Measurements from ENCODE around the gene MLIP. TPM values are rescaled to one million over a fixed set of nuclear protein-coding genes. Genes with fewer than 3 reads are reported as not detected.

MLIP gene
- polyA plus RNA-seq, 2 donors = 4.1 to 4.7 TPM

GRCh38 chr6:54094786-54095185, 16.5 kb upstream of the MLIP start:
- H3K27me3 ChIP-seq (ENCODE audit: control insufficient read depth in 1 of 2, insufficient read depth in 2 of 2, low read length in 2 of 2) = no peaks in the 10 kb centered on the region
- H3K9me3 ChIP-seq (ENCODE audit: control insufficient read depth in 2 of 2, insufficient read depth in 1 of 2, low read depth in 1 of 2, low read length in 1 of 2) = no peaks in the 10 kb centered on the region
- no peaks in the 10 kb centered on the region for H3K4me1 ChIP-seq (ENCODE audit: control insufficient read depth in 2 of 2, insufficient read depth in 2 of 2, low read length in 1 of 2)
- WGBS, 2 donors = 69 to 80% methylated on average over 4 of the region's 4 CpGs
- H3K27ac ChIP-seq (ENCODE audit: low read depth in 2 of 2, low read length in 1 of 2) = no peak overlapping the region
- no peak overlapping the region for H3K4me3 ChIP-seq (ENCODE audit: low read depth in 1 of 2, low read length in 2 of 2)
- no peaks in the 10 kb centered on the region for H3K36me3 ChIP-seq (ENCODE audit: control insufficient read depth in 2 of 2, insufficient read depth in 2 of 2, low read length in 1 of 2)

- H3K4me1 ChIP-seq (ENCODE audit: control insufficient read depth in 2 of 2, insufficient read depth in 2 of 2, low read length in 1 of 2) = no peaks in the 10 kb centered on the region
- H3K27me3 ChIP-seq (ENCODE audit: control insufficient read depth in 1 of 2, insufficient read depth in 2 of 2, low read length in 2 of 2) = no peaks in the 10 kb centered on the region
- H3K9me3 ChIP-seq (ENCODE audit: control insufficient read depth in 2 of 2, insufficient read depth in 1 of 2, low read depth in 1 of 2, low read length in 1 of 2) = no peaks in the 10 kb centered on the region
- WGBS, 2 donors = 87 to 89% methylated on average over 4 of the region's 4 CpGs
- no peak overlapping the region for H3K4me3 ChIP-seq (ENCODE audit: low read depth in 1 of 2, low read length in 2 of 2)
- H3K36me3 ChIP-seq (ENCODE audit: control insufficient read depth in 2 of 2, insufficient read depth in 2 of 2, low read length in 1 of 2) = no peaks in the 10 kb centered on the region
- no peak overlapping the region for H3K27ac ChIP-seq (ENCODE audit: low read depth in 2 of 2, low read length in 1 of 2)
Measured at GRCh38 chr6:54095723-54096122, 15.5 kb upstream of the MLIP start.

DNA sequence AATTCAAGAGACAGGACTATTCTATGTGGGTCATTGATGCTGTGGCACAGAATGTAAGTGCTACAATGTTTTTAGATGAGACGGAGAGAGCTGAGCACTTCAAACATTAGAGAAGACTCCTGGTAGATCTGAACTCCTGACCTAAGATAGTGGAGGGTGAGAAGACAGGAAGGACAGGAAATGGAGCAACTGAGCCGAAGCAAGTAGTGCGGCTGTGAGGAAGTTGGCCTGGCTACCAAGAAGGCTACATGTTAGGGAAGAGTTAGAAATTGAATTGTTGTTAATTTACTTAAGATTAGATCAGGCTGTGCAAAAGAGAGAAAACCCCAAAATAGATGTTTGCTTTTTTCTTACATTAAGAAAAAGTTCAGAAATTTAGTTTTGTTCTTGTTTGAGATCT, 14.4 kb upstream of the MLIP start:
- no peaks in the 10 kb centered on the region for H3K4me1 ChIP-seq (ENCODE audit: control insufficient read depth in 2 of 2, insufficient read depth in 2 of 2, low read length in 1 of 2)
- no peaks in the 10 kb centered on the region for H3K36me3 ChIP-seq (ENCODE audit: control insufficient read depth in 2 of 2, insufficient read depth in 2 of 2, low read length in 1 of 2)
- no peaks in the 10 kb centered on the region for H3K9me3 ChIP-seq (ENCODE audit: control insufficient read depth in 2 of 2, insufficient read depth in 1 of 2, low read depth in 1 of 2, low read length in 1 of 2)
- 79 to 88% methylated on average over 3 of the region's 3 CpGs for WGBS, 2 donors
- no peaks in the 10 kb centered on the region for H3K27me3 ChIP-seq (ENCODE audit: control insufficient read depth in 1 of 2, insufficient read depth in 2 of 2, low read length in 2 of 2)
- H3K27ac ChIP-seq (ENCODE audit: low read depth in 2 of 2, low read length in 1 of 2) = no peak overlapping the region
- H3K4me3 ChIP-seq (ENCODE audit: low read depth in 1 of 2, low read length in 2 of 2) = no peak overlapping the region

- Histone ChIP-seq H3K9me3 (ENCODE audit: control insufficient read depth in 2 of 2, insufficient read depth in 1 of 2, low read depth in 1 of 2, low read length in 1 of 2) (no peaks in the 10 kb centered on the region), H3K4me3 (ENCODE audit: low read depth in 1 of 2, low read length in 2 of 2) (no peak overlapping the region), H3K27me3 (ENCODE audit: control insufficient read depth in 1 of 2, insufficient read depth in 2 of 2, low read length in 2 of 2) (no peaks in the 10 kb centered on the region), H3K36me3 (ENCODE audit: control insufficient read depth in 2 of 2, insufficient read depth in 2 of 2, low read length in 1 of 2) (no peaks in the 10 kb centered on the region), H3K27ac (ENCODE audit: low read depth in 2 of 2, low read length in 1 of 2) (no peak overlapping the region), H3K4me1 (ENCODE audit: control insufficient read depth in 2 of 2, insufficient read depth in 2 of 2, low read length in 1 of 2) (no peaks in the 10 kb centered on the region)
- WGBS, 2 donors = 64 to 68% methylated on average over 4 of the region's 4 CpGs
Measured at GRCh38 chr6:54097753-54098152, 13.5 kb upstream of the MLIP start.

- H3K27me3 ChIP-seq (ENCODE audit: control insufficient read depth in 1 of 2, insufficient read depth in 2 of 2, low read length in 2 of 2) = no peaks in the 10 kb centered on the region
- H3K27ac ChIP-seq (ENCODE audit: low read depth in 2 of 2, low read length in 1 of 2) = no peak overlapping the region
- WGBS, 2 donors = 77 to 81% methylated on average over 6 of the region's 6 CpGs
- H3K9me3 ChIP-seq (ENCODE audit: control insufficient read depth in 2 of 2, insufficient read depth in 1 of 2, low read depth in 1 of 2, low read length in 1 of 2) = no peaks in the 10 kb centered on the region
- no peaks in the 10 kb centered on the region for H3K36me3 ChIP-seq (ENCODE audit: control insufficient read depth in 2 of 2, insufficient read depth in 2 of 2, low read length in 1 of 2)
- H3K4me1 ChIP-seq (ENCODE audit: control insufficient read depth in 2 of 2, insufficient read depth in 2 of 2, low read length in 1 of 2) = no peaks in the 10 kb centered on the region
- no peak overlapping the region for H3K4me3 ChIP-seq (ENCODE audit: low read depth in 1 of 2, low read length in 2 of 2)
Measured at GRCh38 chr6:54098450-54099044, 12.7 kb upstream of the MLIP start.

- Histone ChIP-seq H3K36me3 (ENCODE audit: control insufficient read depth in 2 of 2, insufficient read depth in 2 of 2, low read length in 1 of 2) (no peaks in the 10 kb centered on the region), H3K4me3 (ENCODE audit: low read depth in 1 of 2, low read length in 2 of 2) (no peak overlapping the region), H3K27ac (ENCODE audit: low read depth in 2 of 2, low read length in 1 of 2) (no peak overlapping the region), H3K27me3 (ENCODE audit: control insufficient read depth in 1 of 2, insufficient read depth in 2 of 2, low read length in 2 of 2) (no peaks in the 10 kb centered on the region), H3K4me1 (ENCODE audit: control insufficient read depth in 2 of 2, insufficient read depth in 2 of 2, low read length in 1 of 2) (no peaks in the 10 kb centered on the region), H3K9me3 (ENCODE audit: control insufficient read depth in 2 of 2, insufficient read depth in 1 of 2, low read depth in 1 of 2, low read length in 1 of 2) (no peaks in the 10 kb centered on the region)
- 81% methylated on average over 3 of the region's 3 CpGs for WGBS, 2 donors
Measured at GRCh38 chr6:54099225-54099624, 12.0 kb upstream of the MLIP start.

DNA sequence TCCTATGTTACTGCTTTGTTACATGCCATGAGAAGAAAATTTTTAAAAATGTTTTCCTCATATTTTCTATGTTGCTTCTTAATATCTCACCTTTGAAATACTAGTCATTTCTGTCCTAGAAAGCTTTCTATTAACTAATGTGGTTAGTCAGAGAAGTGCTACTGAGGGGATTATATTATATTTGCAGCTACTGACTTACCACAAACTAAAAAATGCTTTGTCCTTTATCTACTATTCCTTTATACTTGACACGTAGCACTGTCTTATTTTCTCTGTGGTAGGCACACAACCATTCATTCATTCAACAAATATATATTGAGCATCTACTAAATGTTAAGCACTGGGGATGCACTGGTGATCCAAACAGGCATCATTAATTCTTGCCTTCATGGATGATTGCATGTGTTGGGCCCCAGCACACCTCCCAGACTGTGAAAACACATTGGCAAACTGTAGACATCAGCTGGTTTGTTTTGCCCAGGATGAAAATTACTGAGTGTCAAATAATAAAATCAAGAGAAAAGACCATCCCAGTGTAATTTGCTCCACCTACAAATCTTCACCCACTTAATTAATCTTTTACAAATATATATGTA, 10.7 kb upstream of the MLIP start:
- 73 to 80% methylated on average over 1 of the region's 1 CpG for WGBS, 2 donors
- Histone ChIP-seq H3K27ac (ENCODE audit: low read depth in 2 of 2, low read length in 1 of 2) (no peak overlapping the region), H3K4me3 (ENCODE audit: low read depth in 1 of 2, low read length in 2 of 2) (no peak overlapping the region), H3K27me3 (ENCODE audit: control insufficient read depth in 1 of 2, insufficient read depth in 2 of 2, low read length in 2 of 2) (no peaks in the 10 kb centered on the region), H3K36me3 (ENCODE audit: control insufficient read depth in 2 of 2, insufficient read depth in 2 of 2, low read length in 1 of 2) (no peaks in the 10 kb centered on the region), H3K9me3 (ENCODE audit: control insufficient read depth in 2 of 2, insufficient read depth in 1 of 2, low read depth in 1 of 2, low read length in 1 of 2) (no peaks in the 10 kb centered on the region), H3K4me1 (ENCODE audit: control insufficient read depth in 2 of 2, insufficient read depth in 2 of 2, low read length in 1 of 2) (no peaks in the 10 kb centered on the region)

GRCh38 chr6:54102238-54102637, 9.0 kb upstream of the MLIP start:
- no peak overlapping the region for H3K4me3 ChIP-seq (ENCODE audit: low read depth in 1 of 2, low read length in 2 of 2)
- H3K4me1 ChIP-seq (ENCODE audit: control insufficient read depth in 2 of 2, insufficient read depth in 2 of 2, low read length in 1 of 2) = no peaks in the 10 kb centered on the region
- H3K36me3 ChIP-seq (ENCODE audit: control insufficient read depth in 2 of 2, insufficient read depth in 2 of 2, low read length in 1 of 2) = no peaks in the 10 kb centered on the region
- H3K27me3 ChIP-seq (ENCODE audit: control insufficient read depth in 1 of 2, insufficient read depth in 2 of 2, low read length in 2 of 2) = no peaks in the 10 kb centered on the region
- no peaks in the 10 kb centered on the region for H3K9me3 ChIP-seq (ENCODE audit: control insufficient read depth in 2 of 2, insufficient read depth in 1 of 2, low read depth in 1 of 2, low read length in 1 of 2)
- H3K27ac ChIP-seq (ENCODE audit: low read depth in 2 of 2, low read length in 1 of 2) = no peak overlapping the region
- 41 to 42% methylated on average over 1 of the region's 1 CpG for WGBS, 2 donors

GRCh38 chr6:54103497-54103896, 7.7 kb upstream of the MLIP start:
- Histone ChIP-seq H3K9me3 (ENCODE audit: control insufficient read depth in 2 of 2, insufficient read depth in 1 of 2, low read depth in 1 of 2, low read length in 1 of 2) (no peaks in the 10 kb centered on the region), H3K4me3 (ENCODE audit: low read depth in 1 of 2, low read length in 2 of 2) (no peak overlapping the region), H3K27me3 (ENCODE audit: control insufficient read depth in 1 of 2, insufficient read depth in 2 of 2, low read length in 2 of 2) (no peaks in the 10 kb centered on the region), H3K27ac (ENCODE audit: low read depth in 2 of 2, low read length in 1 of 2) (no peak overlapping the region), H3K36me3 (ENCODE audit: control insufficient read depth in 2 of 2, insufficient read depth in 2 of 2, low read length in 1 of 2) (no peaks in the 10 kb centered on the region), H3K4me1 (ENCODE audit: control insufficient read depth in 2 of 2, insufficient read depth in 2 of 2, low read length in 1 of 2) (peaks cover 0 to 2% of the 10 kb centered on the region in 2 donors)
- WGBS, 2 donors = 48 to 68% methylated on average over 3 of the region's 3 CpGs

DNA sequence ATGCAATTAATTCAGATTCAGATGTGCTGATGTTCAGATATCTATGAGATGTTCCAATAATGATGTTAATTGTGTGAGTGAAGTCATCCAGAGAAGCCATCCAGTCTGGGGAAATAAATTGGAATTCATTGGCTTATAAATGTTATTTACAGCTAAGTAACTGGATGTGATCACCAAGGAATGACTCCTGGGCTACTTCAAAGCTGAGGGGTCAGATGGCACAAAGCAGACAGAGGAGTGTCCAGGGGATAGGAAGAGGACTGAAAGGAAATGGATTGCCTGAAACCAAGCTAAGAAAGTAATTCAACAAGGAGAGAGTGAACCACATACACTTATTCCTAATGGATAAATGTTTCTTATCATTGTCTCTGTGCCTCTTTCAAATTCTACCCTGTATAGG, 4.5 kb upstream of the MLIP start:
- no peak overlapping the region for H3K4me3 ChIP-seq (ENCODE audit: low read depth in 1 of 2, low read length in 2 of 2)
- H3K27ac ChIP-seq (ENCODE audit: low read depth in 2 of 2, low read length in 1 of 2) = no peak overlapping the region
- no peaks in the 10 kb centered on the region for H3K27me3 ChIP-seq (ENCODE audit: control insufficient read depth in 1 of 2, insufficient read depth in 2 of 2, low read length in 2 of 2)
- no peaks in the 10 kb centered on the region for H3K9me3 ChIP-seq (ENCODE audit: control insufficient read depth in 2 of 2, insufficient read depth in 1 of 2, low read depth in 1 of 2, low read length in 1 of 2)
- H3K4me1 ChIP-seq (ENCODE audit: control insufficient read depth in 2 of 2, insufficient read depth in 2 of 2, low read length in 1 of 2) = peaks cover 0 to 2% of the 10 kb centered on the region in 2 donors
- H3K36me3 ChIP-seq (ENCODE audit: control insufficient read depth in 2 of 2, insufficient read depth in 2 of 2, low read length in 1 of 2) = no peaks in the 10 kb centered on the region
